HG03354 (cell line): ENCODE measurements around the gene FBXL13.
"Not testable (repeated sequence)": the region's sequence is repeated elsewhere in the genome, so short reads cannot be mapped to it uniquely, and the experiment has no call there.

ENCODE experiments used
- ATAC-seq: cut with Tn5 transposase; IDR thresholded peaks from one replicate; pipeline ENCODE4 v1.9.1; 2021; ENCODE audit warnings: mild to moderate bottlenecking; ENCODE audit not compliant: unreplicated experiment, poor library complexity, severe bottlenecking

The FBXL13 gene

DNA sequence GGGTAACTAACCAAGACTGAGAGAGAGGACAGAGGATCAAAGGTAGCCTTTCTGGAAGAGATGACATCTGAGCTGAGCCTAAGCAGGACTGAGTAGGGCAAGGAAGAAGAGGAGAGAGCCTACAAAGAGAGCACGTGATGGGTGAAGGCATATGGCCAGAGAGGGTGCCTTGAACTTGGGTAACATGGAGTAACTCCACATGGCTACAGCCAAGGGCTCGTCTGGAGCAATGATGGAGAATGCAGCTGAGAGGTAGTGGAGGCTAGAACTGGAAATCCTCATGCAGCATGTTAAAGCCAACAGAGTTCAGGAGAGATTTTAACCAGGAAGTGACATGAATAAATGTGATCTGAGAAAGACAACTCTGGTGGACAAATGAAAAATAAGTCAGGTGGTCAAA is 84.0 kb downstream of the FBXL13 start:
- no peak for ATAC-seq

DNA sequence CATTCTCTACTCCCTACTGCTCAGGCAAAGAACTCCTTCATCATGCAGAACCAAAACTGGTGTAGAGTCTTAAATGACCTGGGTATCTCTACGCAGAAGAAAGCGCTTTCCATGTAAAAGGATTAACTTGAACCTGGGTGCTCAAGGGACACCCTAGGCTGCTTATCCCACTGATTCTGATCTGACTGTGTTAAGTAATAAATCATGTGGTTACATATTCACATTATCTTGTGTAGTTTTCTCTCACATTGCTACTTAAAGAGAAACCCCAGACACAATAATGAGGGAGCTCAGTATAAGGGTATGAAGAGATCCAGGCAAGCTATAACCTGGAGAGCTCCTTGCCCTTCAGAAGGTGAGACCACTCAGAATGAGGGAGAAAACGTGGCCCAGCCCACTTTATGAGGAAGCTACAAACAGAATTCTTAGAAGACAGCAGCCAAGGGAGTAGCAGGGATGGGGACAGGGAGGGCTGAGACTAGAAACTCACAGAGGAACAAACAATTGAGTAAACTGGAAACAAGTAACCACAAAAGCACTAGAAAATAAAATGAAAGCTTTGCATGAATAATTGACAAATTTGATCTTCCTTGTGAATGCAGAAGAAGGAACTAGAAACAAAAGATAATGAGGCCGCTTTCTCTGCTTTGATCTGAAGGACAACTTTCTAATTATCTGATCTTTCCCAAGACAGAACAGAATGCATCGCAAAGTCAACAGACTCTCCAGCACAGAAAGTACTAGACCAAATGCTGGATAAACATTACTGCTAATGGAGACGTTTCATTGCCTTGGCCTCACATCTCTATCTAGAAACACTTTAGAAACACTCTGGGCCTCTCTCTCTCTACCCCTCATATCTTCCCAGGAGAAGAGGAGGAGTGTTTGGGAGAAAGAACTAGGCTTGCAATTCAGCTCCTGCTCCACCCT is 85.7 kb downstream of the FBXL13 start:
- ATAC-seq, result no peak

DNA sequence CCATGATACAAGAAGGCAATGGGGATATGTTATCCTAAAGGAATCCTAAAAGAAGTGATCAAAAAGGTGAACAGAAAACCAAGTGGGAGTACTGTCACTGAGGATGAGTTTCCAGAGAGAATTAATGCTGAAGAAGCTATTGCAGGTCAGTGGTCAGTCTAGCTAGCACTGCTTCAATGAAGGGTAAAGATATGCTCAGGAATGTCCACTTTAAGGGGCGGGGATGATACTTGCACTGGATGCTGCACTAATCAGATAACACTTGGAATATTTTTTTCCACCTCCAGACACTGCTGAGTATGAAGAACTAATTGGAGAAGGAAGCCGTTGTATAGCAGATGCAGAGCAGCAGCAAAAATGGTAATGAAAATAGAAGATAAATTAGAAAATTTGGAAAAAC is 86.5 kb downstream of the FBXL13 start:
- ATAC-seq, result no peak

DNA sequence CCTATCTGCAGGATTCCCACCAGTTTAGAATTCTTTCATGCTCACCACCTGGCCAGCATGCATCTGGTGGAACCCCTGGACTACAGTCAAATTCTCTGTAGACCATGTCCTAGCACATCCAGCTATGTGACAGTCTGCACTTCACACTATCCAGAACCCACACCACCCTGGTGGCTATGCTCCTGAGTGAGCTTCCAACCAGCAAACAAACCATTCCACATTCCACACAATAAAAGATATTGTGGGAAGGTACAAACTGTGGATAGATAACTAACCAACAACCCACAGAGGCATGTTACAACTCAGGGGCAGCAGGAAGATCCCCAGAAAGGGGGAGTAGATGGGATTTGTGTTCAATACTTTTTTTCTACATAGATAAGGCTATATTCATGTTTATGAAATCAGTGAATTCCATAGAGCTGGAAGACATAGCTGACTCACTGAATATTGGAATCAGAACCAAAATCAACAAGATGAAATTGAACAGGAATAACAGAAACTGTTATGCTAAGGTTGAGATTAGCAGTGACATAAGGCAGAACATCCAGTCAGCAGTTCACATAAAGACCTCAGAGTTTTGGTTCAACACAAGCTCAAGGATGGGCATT is 89.3 kb downstream of the FBXL13 start:
- ATAC-seq, result no peak

DNA sequence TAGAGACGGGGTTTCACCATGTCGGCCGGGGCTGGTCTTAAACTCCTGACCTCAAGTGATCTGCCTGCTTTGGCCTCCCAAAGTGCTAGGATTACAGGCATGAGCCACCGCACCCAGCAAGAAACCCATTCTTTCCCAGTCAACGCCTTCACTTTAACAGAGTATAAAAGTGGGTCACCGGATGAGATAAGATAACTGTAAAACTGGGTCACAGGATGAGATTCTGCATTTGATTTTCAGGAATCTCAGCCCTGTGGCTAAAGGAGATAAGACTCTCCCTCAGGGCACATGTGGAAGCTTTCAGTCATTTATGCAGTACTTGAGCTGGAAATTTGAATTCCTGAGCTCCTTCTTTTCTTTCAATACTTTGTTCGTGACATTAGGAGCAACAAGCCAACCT is 91.0 kb downstream of the FBXL13 start:
- ATAC-seq, result no peak

DNA sequence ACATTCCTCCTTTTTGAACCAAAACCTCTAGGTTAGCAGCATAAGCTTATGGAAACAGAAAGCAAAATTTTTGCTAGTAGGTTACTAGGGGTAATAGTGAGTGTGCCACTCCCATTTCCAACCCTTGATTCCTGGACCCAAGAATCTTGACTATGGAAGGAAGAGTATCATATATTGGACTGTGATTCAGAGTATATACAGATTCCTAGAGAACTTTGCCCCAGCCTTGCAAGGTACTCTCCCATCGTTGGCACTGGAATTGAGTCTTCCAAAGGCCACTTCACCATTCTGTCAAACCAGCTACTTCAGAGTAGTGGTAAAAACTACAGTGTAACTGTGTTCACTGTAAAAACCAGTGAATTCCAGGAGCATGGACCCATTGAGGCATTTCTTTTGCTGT is 92.4 kb downstream of the FBXL13 start:
- no peak for ATAC-seq

DNA sequence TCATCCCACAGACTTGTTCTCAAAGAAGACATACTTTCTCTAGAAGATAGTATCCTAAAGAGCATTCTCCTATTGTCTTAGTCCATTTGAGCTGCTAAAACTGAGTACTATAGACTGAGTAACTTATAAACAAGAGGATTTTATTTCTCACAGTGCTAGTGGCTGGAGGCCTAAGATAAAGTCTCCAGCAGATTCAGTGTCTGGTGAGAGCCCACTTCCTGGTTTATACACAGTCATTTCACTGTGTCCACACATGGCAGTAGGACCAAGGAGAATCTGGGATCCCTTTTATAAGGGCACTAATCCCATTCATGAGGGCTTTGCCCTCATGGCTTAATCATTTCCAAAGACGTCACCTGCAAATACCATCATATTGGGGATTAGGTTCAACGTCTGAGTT is 93.1 kb downstream of the FBXL13 start:
- ATAC-seq, result no peak

DNA sequence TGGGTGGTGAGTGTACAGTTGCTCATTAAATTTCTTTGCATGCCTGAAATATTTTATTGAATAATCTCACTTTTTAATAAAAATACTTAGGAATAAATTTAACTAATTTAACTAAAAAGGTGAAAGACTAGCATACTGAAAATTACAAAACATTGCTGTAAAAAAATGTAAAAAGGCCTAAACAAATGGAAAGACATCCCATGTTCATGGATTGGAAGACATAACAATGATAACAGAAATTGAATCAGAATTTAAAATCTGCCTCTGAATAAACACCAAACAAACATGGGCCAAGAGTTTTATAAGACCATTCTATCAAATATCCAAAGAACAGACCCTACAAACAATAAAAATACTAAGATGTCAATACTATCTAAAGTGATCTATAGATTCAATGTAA is 94.9 kb downstream of the FBXL13 start:
- ATAC-seq, result no peak

DNA sequence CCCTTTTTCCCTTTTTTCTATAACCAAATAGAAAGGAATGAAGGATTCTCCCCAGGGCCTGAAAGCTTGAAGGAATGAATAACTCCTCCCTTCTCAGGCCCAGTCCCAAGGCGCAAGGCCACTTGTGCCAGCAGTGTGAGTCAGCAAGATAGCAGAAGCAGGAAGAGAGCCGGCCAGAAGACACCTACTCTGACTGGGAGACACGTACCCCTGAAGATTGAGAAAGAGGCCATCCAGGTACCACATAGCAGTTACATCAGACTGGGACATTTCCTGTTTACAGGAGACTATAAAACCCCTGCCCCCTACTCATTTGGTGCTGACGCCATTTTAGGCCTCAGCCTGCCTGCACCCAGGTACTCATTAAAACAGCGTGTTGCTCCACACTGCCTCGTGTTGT is 96.3 kb downstream of the FBXL13 start:
- no peak for ATAC-seq

DNA sequence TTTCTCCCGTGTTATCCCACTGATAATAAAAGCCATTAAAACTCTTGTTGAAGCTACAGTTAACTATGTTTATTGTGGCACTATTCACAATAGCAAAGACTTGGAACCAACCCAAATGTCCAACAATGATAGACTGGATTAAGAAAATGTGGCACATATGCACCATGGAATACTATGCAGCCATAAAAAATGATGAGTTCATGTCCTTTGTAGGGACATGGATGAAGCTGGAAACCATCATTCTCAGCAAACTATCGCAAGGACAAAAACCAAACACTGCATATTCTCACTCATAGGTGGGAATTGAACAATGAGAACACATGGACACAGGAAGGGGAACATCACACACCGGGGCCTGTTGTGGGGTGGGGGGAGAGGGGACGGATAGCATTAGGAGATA is 97.0 kb downstream of the FBXL13 start:
- ATAC-seq, result not testable (repeated sequence)

DNA sequence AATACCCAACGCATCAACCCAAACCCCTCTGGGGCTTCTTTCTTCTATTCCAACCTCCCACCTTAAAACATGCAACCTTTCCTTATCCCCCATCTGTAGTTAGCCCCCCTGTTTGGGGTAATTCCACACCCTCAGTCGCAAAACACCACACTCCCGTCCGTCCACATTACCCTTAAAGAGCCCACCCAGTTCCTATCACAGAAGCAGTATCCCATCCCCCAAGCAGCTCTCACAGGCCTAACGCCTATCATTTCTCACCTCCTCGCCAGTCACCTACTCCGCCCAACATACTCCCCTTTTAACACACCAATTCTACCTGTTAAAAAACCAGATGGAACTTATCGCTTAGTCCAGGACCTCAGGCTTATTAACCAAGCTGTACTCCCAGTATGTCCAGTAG is 98.1 kb downstream of the FBXL13 start:
- no peak for ATAC-seq

DNA sequence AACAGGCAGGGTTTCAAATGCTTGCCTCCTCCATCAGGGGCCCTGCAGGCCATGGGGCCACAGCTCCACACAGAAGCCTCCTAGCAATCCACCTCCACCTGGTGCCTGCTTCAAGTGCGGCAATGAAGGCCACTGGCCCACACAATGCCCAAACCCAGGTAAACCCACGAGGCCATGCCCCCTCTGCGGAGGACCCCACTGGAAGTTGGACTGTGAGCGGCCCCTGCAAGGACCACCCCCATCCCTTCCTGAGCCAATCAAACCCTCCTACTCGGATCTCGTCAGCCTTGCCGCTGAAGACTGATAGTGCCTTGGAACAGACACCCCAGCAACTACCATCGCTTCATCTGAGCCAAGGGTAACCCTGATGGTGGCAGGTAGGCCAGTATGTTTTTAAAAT is 98.7 kb downstream of the FBXL13 start:
- ATAC-seq, result no peak

DNA sequence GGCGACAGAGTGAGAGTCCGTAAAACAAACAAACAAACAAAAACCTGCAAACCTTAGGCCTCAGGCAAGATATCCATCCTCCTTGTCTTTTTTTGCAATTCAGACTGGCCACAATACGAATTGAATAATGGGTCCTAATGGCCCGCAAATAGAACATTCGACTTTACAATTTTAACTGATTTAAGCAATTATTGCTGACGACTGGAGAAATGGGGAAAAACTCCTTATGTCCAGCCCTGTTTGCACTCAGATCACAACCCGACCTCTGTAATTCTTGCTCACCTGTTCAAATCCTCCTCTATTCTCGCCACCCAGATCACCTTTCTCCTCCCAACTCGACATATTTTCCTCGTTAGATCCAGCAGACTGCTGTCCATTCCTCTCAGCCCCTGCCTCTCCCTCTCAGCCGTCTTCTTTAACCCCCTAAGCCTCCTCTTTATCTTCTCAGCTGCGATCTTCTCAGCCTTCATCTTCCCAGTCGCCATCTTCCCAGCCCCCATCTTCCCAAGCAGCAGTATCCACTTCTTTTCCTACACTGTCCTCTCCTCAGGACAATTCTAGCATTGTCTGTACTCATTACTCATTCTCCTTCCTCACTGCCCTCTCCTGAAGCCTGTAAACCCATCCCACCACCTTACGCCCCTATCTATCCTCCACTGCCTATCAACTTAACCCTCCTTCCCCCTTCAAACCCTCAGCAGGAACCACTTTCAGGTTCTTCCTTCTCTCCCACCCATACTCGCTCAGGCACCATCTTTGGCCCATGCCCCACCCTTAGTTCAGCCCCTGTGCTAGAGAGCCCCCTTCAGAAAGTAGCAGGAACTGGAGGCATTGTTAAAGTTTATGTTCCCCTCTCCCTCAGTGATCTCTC is 100.0 kb downstream of the FBXL13 start:
- no peak for ATAC-seq

DNA sequence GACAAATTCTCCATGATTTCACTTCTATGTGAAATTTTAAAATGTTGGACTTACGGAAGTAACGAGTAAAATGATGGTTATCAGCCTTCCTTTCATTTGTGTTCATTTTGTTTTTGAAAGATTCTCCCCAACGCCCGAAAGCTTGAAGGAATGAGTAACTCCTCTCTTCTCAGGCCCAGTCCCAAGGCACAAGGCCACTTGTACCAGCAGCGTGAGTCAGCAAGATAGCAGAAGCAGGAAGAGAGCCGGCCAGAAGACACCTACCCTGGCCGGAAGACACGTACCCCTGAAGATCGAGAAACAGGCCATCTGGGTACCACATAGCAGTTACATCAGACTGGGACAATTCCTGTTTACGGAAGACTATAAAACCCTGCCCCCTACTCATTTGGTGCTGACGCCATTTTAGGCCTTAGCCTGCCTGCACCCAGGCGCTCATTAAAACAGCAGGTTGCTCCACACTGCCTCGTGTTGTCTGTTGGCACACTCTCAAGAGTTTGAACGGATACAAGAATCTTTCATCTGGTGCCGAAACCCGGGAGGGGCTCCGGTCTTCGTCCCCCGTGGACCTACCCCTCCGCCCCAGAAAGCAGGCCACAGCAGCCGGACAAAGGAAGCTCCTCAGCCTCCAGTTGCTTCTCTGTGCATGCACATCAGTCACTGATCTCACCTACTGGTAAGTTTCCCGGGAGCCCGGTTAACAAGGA is 101.3 kb downstream of the FBXL13 start:
- ATAC-seq, result no peak

DNA sequence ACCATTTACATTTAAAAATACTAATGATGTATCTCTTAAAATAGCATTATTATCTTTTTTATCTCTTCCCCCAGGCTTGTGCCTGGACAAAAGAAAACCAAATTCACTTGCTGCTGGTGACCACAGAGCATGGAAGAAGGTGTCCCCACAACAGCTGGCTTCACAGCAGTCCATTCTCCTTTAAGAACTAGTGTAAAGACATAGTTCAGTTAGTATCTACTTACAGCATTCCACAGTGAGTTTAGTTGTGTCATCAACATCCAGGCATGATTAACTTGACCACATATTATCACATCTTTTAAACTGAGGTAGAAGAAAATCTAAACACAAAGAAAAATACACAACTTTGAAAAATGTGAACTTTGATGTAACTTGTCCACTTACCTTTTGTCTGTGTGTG is 106.8 kb downstream of the FBXL13 start:
- no peak for ATAC-seq

DNA sequence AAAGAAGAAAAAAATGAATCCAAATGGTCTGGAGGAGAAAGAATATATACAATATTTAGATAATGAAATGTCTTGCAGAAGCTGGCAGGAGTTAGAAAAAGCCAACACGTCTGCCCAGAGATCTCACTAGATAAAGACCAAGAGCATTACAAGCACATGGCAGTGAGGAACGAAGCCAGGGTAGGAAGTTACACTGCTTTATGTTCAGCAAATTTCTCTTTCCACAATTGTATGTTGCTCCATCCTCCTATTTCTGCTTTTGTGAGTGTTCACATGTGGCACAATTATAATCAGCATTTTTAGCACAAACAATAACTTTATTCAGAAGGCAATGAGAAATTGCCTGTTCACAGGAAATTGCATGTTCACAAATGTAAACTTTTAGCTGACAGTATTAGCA is 108.1 kb downstream of the FBXL13 start:
- no peak for ATAC-seq

DNA sequence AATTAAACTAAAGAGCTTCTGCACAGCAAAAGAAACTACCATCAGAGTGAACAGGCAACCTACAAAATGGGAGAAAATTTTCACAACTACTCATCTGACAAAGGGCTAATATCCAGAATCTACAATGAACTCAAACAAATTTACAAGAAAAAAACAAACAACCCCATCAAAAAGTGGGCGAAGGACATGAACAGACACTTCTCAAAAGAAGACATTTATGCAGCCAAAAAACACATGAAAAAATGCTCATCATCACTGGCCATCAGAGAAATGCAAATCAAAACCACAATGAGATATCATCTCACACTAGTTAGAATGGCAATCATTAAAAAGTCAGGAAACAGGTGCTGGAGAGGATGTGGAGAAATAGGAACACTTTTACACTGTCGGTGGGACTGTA is 112.6 kb downstream of the FBXL13 start:
- not testable (repeated sequence) for ATAC-seq

DNA sequence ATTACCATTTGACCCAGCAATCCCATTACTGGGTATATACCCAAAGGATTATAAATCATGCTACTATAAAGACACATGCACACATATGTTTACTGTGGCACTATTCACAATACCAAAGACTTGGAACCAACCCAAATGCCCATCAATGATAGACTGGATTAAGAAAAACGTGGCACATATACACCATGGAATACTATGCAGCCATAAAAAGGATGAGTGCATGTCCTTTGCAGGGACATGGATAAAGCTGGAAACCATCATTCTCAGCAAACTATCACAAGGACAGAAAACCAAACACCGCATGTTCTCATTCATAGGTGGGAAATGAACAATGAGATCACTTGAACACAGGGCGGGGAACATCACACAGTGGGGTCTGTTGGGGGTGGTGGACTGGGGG is 116.6 kb downstream of the FBXL13 start:
- ATAC-seq, result not testable (repeated sequence)

DNA sequence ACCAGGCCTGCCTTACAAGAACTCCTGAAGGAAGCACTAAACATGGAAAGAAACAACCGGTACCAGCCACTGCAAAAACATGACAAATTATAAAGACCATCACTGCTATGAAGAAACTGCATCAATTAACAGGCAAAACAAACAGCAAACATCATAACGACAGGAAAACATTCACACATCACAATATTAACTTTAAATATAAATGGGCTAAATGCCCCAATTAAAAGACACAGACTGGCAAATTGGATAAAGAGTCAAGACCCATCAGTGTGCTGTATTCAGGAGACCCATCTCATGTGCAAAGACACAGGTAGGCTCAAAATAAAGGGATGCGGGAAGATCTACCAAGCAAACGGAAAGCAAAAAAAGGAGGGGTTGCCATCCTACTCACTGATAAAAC is 120.2 kb downstream of the FBXL13 start:
- not testable (repeated sequence) for ATAC-seq

DNA sequence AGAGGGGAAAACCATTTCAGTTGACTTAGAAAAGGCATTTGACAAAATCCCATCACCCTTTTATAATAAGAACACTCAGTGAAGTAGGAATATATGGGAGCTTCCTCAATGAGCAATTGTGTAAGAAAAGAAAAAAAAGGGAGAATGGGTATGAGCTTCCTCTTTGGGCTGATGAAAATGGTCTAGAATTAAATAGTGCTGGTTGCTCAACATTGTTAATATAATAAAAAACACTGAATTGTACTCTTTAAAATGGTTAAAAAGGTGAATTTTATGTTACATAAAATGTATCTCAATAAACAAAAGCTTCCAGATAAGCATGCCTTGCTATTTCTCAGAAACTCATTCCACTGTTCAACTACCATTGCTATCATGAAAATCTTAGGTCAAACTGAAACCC is 121.2 kb downstream of the FBXL13 start:
- ATAC-seq, result no peak
